Measurements from ENCODE around the gene RUNX2. TPM values are rescaled to one million over a fixed set of nuclear protein-coding genes. Genes with fewer than 3 reads are reported as not detected.

Gene RUNX2
- total and polyA plus RNA-seq, 9 of the 15 experiments (the other 6 are each of a cell fraction or from before 2014, with no cell fraction given) = 0.29 to 1.00 (median 0.43) TPM

GRCh38 chr6:45630314-45630713, 302.2 kb downstream of the RUNX2 start:
- no peaks in the 10 kb centered on the region for H3K9me1 ChIP-seq (ENCODE audit: control insufficient read depth, insufficient read depth, low read length)
- H3K79me2 ChIP-seq (ENCODE audit: control insufficient read depth, insufficient read depth, low read length) = no peaks in the 10 kb centered on the region
- in situ Hi-C loops (cut with MboI) = no loop called here
- no TSS peak for BruUV-seq (replicated peaks)
- H3K4me2 ChIP-seq (ENCODE audit: insufficient read depth, low read length) = no peak overlapping the region
- TF ChIP-seq ZBTB8A (IDR thresholded peaks at IDR 0.05; ENCODE audit: partially characterized antibody) (no peak), TSHZ1 (CRISPR knock-in tag; IDR thresholded peaks at IDR 0.05) (no peak), NR0B1 (IDR thresholded peaks at IDR 0.05; ENCODE audit: partially characterized antibody) (no peak)
- H3K9me3 ChIP-seq (replicated peaks; ENCODE audit: control insufficient read depth, insufficient read depth, low read depth, low read length) = no peaks in the 10 kb centered on the region
- FAIRE-seq (no peak), ATAC-seq (no peak), DNase-seq (ENCODE audit: extremely low read depth in 1 of 4, low spot score in 3 of 4) (no peak)
- H3K4me1 ChIP-seq (replicated peaks in 1 of 2; ENCODE audit: control insufficient read depth in 2 of 2, insufficient read depth in 2 of 2, low read length in 2 of 2) = no peaks in the 10 kb centered on the region
- no peak overlapping the region for H2AFZ ChIP-seq (ENCODE audit: low read depth, low read length)
- ChIA-PET POLR2A (interaction anchor here (0.6 to 1.3 kb wide), 2 partner anchors 21 to 557 kb away, joined by 3 to 4 read pairs; no protein-coding TSS in a partner anchor), CTCF (ENCODE audit: low intra/inter-chr PET ratio) (no interaction called here)
- H3K27ac ChIP-seq (ENCODE audit: extremely low read depth, low read depth, low read length) = no peak overlapping the region
- WGBS (ENCODE audit: insufficient coverage, low coverage, missing lambda C conversion rate) = 2% methylated on average over 2 of the region's 2 CpGs
- intact Hi-C loops (cut with micrococcal nuclease) = no loop called here
- H3K4me3 ChIP-seq = no peak overlapping the region
- no peaks in the 10 kb centered on the region for H3K36me3 ChIP-seq (ENCODE audit: control insufficient read depth, insufficient read depth, low read length)
- no peak overlapping the region for H3K9ac ChIP-seq (ENCODE audit: insufficient read depth in 1 of 2, low read depth in 2 of 2, low read length in 2 of 2)
- 0 out of 5 replicates have a peak, but pooled peaks cover 0 to 5% of the 10 kb centered on the region in 2 experiments for H3K27me3 ChIP-seq (ENCODE audit: control insufficient read depth in 2 of 2, insufficient read depth in 2 of 2, low read length in 2 of 2)
- no peaks in the 10 kb centered on the region for H4K20me1 ChIP-seq (replicated peaks; ENCODE audit: control insufficient read depth, insufficient read depth, low read length)

All from K562 (cell line).